ENCODE data around the gene SPI1.

Gene SPI1

DNA sequence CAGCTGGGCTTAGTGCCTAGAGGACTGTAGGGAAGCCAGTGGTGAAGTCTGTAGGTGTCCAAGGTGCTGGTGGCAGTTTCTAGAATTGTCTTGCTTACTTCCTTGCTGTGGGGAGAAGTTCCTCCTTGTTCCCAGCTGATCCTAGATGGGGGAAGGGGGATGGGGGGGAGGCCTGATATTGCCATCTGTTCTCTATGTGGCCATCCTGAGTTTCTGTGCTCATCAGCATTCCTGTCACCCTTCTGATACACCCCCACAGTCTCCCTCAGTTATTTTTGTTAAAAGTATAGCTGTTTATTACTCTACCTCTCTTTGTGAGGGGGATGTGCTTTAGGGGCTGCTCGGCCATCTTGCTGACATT is 71.9 kb downstream of the SPI1 start:
- no peak overlapping the region for H3K27ac ChIP-seq (ENCODE audit: extremely low read depth, low read depth, low read length)
- POLR2A ChIA-PET, result interaction anchor here (0.6 kb wide), 1 partner anchor 148 kb away, joined by 4 read pairs; no protein-coding TSS in a partner anchor

GRCh38 chr11:47305734-47306483 is 72.4 kb downstream of the SPI1 start:
- no peak for TF ChIP-seq EGR2 (tag by site-specific recombination; IDR thresholded peaks at IDR 0.05; ENCODE audit: low read depth)
- TF ChIP-seq ZNF48 (tag by site-specific recombination; IDR thresholded peaks at IDR 0.05), result no peak
- TF ChIP-seq AEBP2 (tag by site-specific recombination; IDR thresholded peaks at IDR 0.05; ENCODE audit: borderline replicate concordance), result no peak
- no peak for TF ChIP-seq ZNF621 (tag by site-specific recombination; IDR thresholded peaks at IDR 0.05)
- TF ChIP-seq ZNF155 (tag by site-specific recombination; IDR thresholded peaks at IDR 0.05), result no peak
- no peak for TF ChIP-seq ZSCAN30 (tag by site-specific recombination; IDR thresholded peaks at IDR 0.05)
- no peak for TF ChIP-seq ZNF514 (tag by site-specific recombination; IDR thresholded peaks at IDR 0.05)
- TF ChIP-seq ZNF777 (tag by site-specific recombination; IDR thresholded peaks at IDR 0.05; ENCODE audit: borderline replicate concordance), result no peak
- Histone ChIP-seq H3K4me3 (ENCODE audit: low read depth, low read length) (no peak overlapping the region), H3K27ac (ENCODE audit: extremely low read depth, low read depth, low read length) (no peak overlapping the region), H3K9me3 (ENCODE audit: control insufficient read depth, insufficient read depth, low read depth, low read length) (no peaks in the 10 kb centered on the region), H3K36me3 (ENCODE audit: control insufficient read depth in 2 of 2, insufficient read depth in 1 of 2, low read length in 2 of 2) (peaks cover 14 to 79% of the 10 kb centered on the region in 2 experiments), H3K4me1 (ENCODE audit: control insufficient read depth, insufficient read depth, low read length) (no peaks in the 10 kb centered on the region)
- POLR2A ChIA-PET, result interaction anchor here (0.6 kb wide), 1 partner anchor 149 kb away, joined by 4 read pairs; no protein-coding TSS in a partner anchor
- CTCF ChIA-PET, result interaction anchor here (0.7 to 0.8 kb wide), 2 partner anchors 15 to 68 kb away, joined by 4 to 6 read pairs; no protein-coding TSS in a partner anchor

More for the DNA sequence above, 71.9 kb downstream of the SPI1 start:
- Histone ChIP-seq H3K9me3 (ENCODE audit: control insufficient read depth, insufficient read depth, low read depth, low read length) (no peaks in the 10 kb centered on the region), H3K4me1 (ENCODE audit: control insufficient read depth, insufficient read depth, low read length) (no peaks in the 10 kb centered on the region), H3K36me3 (ENCODE audit: control insufficient read depth in 2 of 2, insufficient read depth in 1 of 2, low read length in 2 of 2) (peaks cover 14 to 81% of the 10 kb centered on the region in 2 experiments), H3K4me3 (ENCODE audit: low read depth, low read length) (no peak overlapping the region)
- TF ChIP-seq ZNF843 (tag by site-specific recombination; IDR thresholded peaks at IDR 0.05) (no peak), OVOL3 (tag by site-specific recombination; IDR thresholded peaks at IDR 0.05) (no peak), PRDM6 (tag by site-specific recombination; IDR thresholded peaks at IDR 0.05) (no peak), ZNF521 (tag by site-specific recombination; IDR thresholded peaks at IDR 0.05) (no peak), ZNF626 (tag by site-specific recombination; IDR thresholded peaks at IDR 0.05) (no peak), ZNF302 (tag by site-specific recombination; IDR thresholded peaks at IDR 0.05; ENCODE audit: low read depth) (no peak)
- TF ChIP-seq, protein P1, sequence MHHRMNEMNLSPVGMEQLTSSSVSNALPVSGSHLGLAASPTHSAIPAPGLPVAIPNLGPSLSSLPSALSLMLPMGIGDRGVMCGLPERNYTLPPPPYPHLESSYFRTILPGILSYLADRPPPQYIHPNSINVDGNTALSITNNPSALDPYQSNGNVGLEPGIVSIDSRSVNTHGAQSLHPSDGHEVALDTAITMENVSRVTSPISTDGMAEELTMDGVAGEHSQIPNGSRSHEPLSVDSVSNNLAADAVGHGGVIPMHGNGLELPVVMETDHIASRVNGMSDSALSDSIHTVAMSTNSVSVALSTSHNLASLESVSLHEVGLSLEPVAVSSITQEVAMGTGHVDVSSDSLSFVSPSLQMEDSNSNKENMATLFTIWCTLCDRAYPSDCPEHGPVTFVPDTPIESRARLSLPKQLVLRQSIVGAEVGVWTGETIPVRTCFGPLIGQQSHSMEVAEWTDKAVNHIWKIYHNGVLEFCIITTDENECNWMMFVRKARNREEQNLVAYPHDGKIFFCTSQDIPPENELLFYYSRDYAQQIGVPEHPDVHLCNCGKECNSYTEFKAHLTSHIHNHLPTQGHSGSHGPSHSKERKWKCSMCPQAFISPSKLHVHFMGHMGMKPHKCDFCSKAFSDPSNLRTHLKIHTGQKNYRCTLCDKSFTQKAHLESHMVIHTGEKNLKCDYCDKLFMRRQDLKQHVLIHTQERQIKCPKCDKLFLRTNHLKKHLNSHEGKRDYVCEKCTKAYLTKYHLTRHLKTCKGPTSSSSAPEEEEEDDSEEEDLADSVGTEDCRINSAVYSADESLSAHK (tag by site-specific recombination; IDR thresholded peaks at IDR 0.05), result no peak
- CTCF ChIA-PET, result no interaction called here

Data from HEK293 (cell line).